HepG2 (cell line): ENCODE measurements around the gene YIPF1. TPM values are rescaled to one million over a fixed set of nuclear protein-coding genes. Genes with fewer than 3 reads are reported as not detected.

Experiments used
- ARNT2 ChIP-seq: sonication (generic); formaldehyde crosslinking; IDR thresholded peaks from 2 replicates; pipeline ENCODE4 v1.8.0; 2022; ENCODE audit warnings: mild to moderate bottlenecking, low read depth, missing genetic modification reagents, moderate library complexity
- DMAP1 ChIP-seq: IDR thresholded peaks from 2 replicates; pipeline ENCODE4 v1.6.1; 2016
- EED ChIP-seq: sonication (generic); formaldehyde crosslinking; IDR thresholded peaks from 2 replicates; pipeline ENCODE4 v1.5.0; 2020; ENCODE audit warnings: mild to moderate bottlenecking, missing genetic modification reagents
- HMGXB4 ChIP-seq, 2 experiments: sonication (generic) in 1 of 2; formaldehyde crosslinking in 1 of 2; IDR thresholded peaks; 2 replicates each; pipeline versions ENCODE4 v1.4.0 to v1.6.1; 2018 to 2020; ENCODE audit warnings: missing genetic modification reagents in 2 of 2, borderline replicate concordance in 1 of 2, low read depth in 1 of 2, mild to moderate bottlenecking in 1 of 2, missing biosample characterization in 1 of 2
- HOXA9 ChIP-seq: sonication (generic); formaldehyde crosslinking; IDR thresholded peaks from 2 replicates; pipeline ENCODE4 v1.8.1; 2022; ENCODE audit warnings: missing genetic modification reagents, mild to moderate bottlenecking, moderate library complexity, borderline replicate concordance
- KDM2A ChIP-seq: sonication (generic); formaldehyde crosslinking; IDR thresholded peaks from 2 replicates; pipeline ENCODE4 v1.4.0; 2020; ENCODE audit warnings: low read depth, missing genetic modification reagents, borderline replicate concordance
- MAF1 ChIP-seq: sonication (generic); formaldehyde crosslinking; IDR thresholded peaks from 2 replicates; pipeline ENCODE4 v1.5.0; 2020; ENCODE audit warnings: missing genetic modification reagents, borderline replicate concordance
- NCOA1 ChIP-seq: sonication (generic); formaldehyde crosslinking; IDR thresholded peaks from 2 replicates; pipeline ENCODE4 v1.9.0; 2021; ENCODE audit warnings: missing genetic modification reagents
- SATB2 ChIP-seq: sonication (generic); formaldehyde crosslinking; IDR thresholded peaks from 2 replicates; pipeline ENCODE4 v1.5.0; 2020; ENCODE audit warnings: missing genetic modification reagents
- ZBTB26 ChIP-seq: IDR thresholded peaks from 2 replicates; pipeline ENCODE4 v1.6.1; 2016; ENCODE audit warnings: missing compliant biosample characterization, missing genetic modification reagents, borderline replicate concordance
- ZNF142 ChIP-seq: sonication (generic); formaldehyde crosslinking; IDR thresholded peaks from 2 replicates; pipeline ENCODE4 v1.4.0; 2020; ENCODE audit warnings: missing genetic modification reagents
- ZNF7 ChIP-seq: IDR thresholded peaks from 2 replicates; pipeline ENCODE4 v1.6.1; 2016; ENCODE audit warnings: missing biosample characterization, missing genetic modification reagents
- ZNF75D ChIP-seq: sonication (generic); formaldehyde crosslinking; IDR thresholded peaks from 2 replicates; pipeline ENCODE4 v1.8.1; 2023; ENCODE audit warnings: missing genetic modification reagents, mild to moderate bottlenecking, borderline replicate concordance
- polyA plus RNA-seq, 8 experiments: library from polyadenylated mRNA; depleted of rRNA in 3 of 8; stranded (reverse) in 7 of 8; unstranded in 1 of 8; fragments of >200 nt; fragmentation: Illumina TruSeq in 4 of 8; extraction: Trizol in 4 of 8; gene quantifications; 2 replicates each; pipeline versions ENCODE4 v1.2.1 to v1.2.3, GENCODE V29; 2011 to 2016; ENCODE audit warnings: low read depth in 4 of 8, missing spikeins in 1 of 8, mixed read lengths in 1 of 8; ENCODE audit not compliant: insufficient read depth in 1 of 8
- total RNA-seq, 5 experiments: library from RNA; depleted of rRNA; stranded (reverse); fragments of >200 nt; fragmentation: Illumina TruSeq; extraction: Trizol; gene quantifications; 2 replicates each; pipeline ENCODE4 v1.2.3, GENCODE V29; 2016; ENCODE audit warnings: low read depth in 1 of 5
- TF ChIP-seq, protein P1 (sequence below): sonication (generic); formaldehyde crosslinking; IDR thresholded peaks from 2 replicates; pipeline ENCODE4 v1.4.0; 2020; ENCODE audit warnings: mild to moderate bottlenecking, missing genetic modification reagents

YIPF1 gene
- total and polyA plus RNA-seq, 2 of the 13 experiments (the other 11 are each of a cell fraction or from before 2014, with no cell fraction given): 21.1 to 31.9 TPM

DNA sequence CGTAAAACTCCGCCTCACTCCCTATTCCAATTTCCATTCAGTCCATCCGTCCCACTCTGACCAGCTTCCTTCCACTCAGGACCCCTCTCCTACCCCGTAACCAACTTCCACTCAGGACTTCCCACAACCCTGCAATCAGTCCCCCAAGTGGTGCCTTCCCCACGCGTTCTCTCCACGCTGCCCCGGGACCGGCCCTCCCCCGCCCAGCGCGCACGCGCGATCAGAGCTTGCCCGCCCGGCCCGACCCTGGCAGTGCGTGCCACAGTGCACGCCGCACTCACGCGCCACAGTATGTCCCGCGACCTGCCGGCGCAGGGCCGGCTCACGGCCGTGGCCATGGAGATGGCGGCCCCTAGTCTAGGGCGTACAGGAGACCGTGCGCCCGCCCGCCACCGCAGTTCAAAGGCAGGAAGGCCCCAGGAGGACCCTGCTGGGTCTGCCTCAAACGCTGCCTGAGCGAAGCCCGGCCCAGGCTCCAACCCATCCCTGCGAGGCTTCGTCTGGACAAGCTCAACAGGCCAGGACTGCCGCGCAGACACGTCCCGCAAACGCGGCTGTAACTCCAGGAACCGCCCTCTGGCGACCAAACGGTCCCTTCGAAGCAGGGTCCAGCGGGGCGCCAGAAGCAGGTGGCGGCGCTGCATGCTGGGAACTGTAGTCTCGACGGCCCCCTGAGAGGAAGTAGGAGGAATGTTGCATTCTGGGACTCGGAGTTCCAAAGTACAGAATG is 51.5 kb downstream of the YIPF1 start, which contains the start of gene NDC1 (continued):
- TF ChIP-seq ZNF142 (CRISPR knock-in tag): peak; percentile 89
- peak; percentile 92 for TF ChIP-seq KDM2A (CRISPR knock-in tag)
- TF ChIP-seq DMAP1 (CRISPR knock-in tag): peak; percentile 92
- TF ChIP-seq ZNF75D (CRISPR knock-in tag): no peak
- TF ChIP-seq HMGXB4 (CRISPR knock-in tag; IDR thresholded peaks at IDR 0.05; ENCODE audit: borderline replicate concordance in 1 of 2, low read depth in 1 of 2): peak; percentile 63 to 91
- TF ChIP-seq ARNT2 (CRISPR knock-in tag): peak; percentile 89
- no peak for TF ChIP-seq ZBTB26 (CRISPR knock-in tag)
- no peak; the same call in 1 of the 2 replicates for TF ChIP-seq HOXA9
- 0 out of 2 replicates have a peak, but pooled peaks have one; percentile 81 for TF ChIP-seq SATB2
- TF ChIP-seq, protein P1, sequence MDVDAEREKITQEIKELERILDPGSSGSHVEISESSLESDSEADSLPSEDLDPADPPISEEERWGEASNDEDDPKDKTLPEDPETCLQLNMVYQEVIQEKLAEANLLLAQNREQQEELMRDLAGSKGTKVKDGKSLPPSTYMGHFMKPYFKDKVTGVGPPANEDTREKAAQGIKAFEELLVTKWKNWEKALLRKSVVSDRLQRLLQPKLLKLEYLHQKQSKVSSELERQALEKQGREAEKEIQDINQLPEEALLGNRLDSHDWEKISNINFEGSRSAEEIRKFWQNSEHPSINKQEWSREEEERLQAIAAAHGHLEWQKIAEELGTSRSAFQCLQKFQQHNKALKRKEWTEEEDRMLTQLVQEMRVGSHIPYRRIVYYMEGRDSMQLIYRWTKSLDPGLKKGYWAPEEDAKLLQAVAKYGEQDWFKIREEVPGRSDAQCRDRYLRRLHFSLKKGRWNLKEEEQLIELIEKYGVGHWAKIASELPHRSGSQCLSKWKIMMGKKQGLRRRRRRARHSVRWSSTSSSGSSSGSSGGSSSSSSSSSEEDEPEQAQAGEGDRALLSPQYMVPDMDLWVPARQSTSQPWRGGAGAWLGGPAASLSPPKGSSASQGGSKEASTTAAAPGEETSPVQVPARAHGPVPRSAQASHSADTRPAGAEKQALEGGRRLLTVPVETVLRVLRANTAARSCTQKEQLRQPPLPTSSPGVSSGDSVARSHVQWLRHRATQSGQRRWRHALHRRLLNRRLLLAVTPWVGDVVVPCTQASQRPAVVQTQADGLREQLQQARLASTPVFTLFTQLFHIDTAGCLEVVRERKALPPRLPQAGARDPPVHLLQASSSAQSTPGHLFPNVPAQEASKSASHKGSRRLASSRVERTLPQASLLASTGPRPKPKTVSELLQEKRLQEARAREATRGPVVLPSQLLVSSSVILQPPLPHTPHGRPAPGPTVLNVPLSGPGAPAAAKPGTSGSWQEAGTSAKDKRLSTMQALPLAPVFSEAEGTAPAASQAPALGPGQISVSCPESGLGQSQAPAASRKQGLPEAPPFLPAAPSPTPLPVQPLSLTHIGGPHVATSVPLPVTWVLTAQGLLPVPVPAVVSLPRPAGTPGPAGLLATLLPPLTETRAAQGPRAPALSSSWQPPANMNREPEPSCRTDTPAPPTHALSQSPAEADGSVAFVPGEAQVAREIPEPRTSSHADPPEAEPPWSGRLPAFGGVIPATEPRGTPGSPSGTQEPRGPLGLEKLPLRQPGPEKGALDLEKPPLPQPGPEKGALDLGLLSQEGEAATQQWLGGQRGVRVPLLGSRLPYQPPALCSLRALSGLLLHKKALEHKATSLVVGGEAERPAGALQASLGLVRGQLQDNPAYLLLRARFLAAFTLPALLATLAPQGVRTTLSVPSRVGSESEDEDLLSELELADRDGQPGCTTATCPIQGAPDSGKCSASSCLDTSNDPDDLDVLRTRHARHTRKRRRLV (CRISPR knock-in tag): peak; percentile 73
- TF ChIP-seq NCOA1 (CRISPR knock-in tag): no peak
- TF ChIP-seq ZNF7: no peak
- peak; percentile 51; the same call in 1 of the 2 replicates for TF ChIP-seq EED
- TF ChIP-seq MAF1 (CRISPR knock-in tag): no peak
